ENCODE results near the gene SYT17.

DNA sequence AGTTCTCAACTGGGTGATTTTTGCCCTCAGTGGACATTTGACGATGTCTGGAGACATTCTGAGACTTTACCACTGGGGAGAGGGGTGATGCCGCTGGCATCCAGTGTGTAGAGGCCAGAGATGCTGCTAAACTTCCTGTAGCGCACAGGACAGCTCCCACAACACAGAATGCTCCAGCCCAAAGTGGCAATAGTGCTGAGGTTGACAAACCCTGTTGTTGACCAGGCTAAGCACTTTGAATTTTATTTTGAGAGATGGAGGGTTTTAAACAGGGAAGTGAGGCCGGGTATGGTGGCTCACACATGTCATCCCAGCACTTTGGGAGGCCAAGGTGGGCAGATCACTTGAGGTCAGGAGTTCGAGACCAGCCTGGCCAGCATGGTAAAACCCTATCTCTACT is 44.0 kb downstream of the SYT17 start:
- TF ChIP-seq, protein P1, sequence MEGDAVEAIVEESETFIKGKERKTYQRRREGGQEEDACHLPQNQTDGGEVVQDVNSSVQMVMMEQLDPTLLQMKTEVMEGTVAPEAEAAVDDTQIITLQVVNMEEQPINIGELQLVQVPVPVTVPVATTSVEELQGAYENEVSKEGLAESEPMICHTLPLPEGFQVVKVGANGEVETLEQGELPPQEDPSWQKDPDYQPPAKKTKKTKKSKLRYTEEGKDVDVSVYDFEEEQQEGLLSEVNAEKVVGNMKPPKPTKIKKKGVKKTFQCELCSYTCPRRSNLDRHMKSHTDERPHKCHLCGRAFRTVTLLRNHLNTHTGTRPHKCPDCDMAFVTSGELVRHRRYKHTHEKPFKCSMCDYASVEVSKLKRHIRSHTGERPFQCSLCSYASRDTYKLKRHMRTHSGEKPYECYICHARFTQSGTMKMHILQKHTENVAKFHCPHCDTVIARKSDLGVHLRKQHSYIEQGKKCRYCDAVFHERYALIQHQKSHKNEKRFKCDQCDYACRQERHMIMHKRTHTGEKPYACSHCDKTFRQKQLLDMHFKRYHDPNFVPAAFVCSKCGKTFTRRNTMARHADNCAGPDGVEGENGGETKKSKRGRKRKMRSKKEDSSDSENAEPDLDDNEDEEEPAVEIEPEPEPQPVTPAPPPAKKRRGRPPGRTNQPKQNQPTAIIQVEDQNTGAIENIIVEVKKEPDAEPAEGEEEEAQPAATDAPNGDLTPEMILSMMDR (conservative IDR thresholded peaks at IDR 0.05) = no peak
- TF ChIP-seq ZFX (IDR thresholded peaks at IDR 0.05) = no peak

Data from C4-2B (cell line).